Measurements from ENCODE around the gene PHF2. TPM values are rescaled to one million over a fixed set of nuclear protein-coding genes. Genes with fewer than 3 reads are reported as not detected.

PHF2 gene
- total and polyA plus RNA-seq, 9 of the 15 experiments (the other 6 are each of a cell fraction or from before 2014, with no cell fraction given) = 0.37 to 14.4 (median 8.1) TPM

- no peak for TF ChIP-seq NELFE (IDR thresholded peaks at IDR 0.05; ENCODE audit: insufficient read depth, insufficient read length)
- peak; percentile 71 for TF ChIP-seq HMGN3 (IDR thresholded peaks at IDR 0.05; ENCODE audit: borderline replicate concordance, extremely low read depth, insufficient read length, low read depth, low read length)
- peak; percentile 65 for TF ChIP-seq MTA2 (IDR thresholded peaks at IDR 0.05; ENCODE audit: low read depth)
- TF ChIP-seq CBFA2T2 (conservative IDR thresholded peaks at IDR 0.05) = peak; percentile 84
- TF ChIP-seq HIVEP1 (CRISPR knock-in tag; IDR thresholded peaks at IDR 0.05) = no peak
- no peak for TF ChIP-seq ZNF76 (CRISPR knock-in tag; IDR thresholded peaks at IDR 0.05; ENCODE audit: borderline replicate concordance)
- peak; percentile 99 for TF ChIP-seq BHLHE40 (IDR thresholded peaks at IDR 0.05; ENCODE audit: low read length)
- TF ChIP-seq KHSRP (IDR thresholded peaks at IDR 0.05) = no peak
- no peak for TF ChIP-seq CBFB (CRISPR knock-in tag; IDR thresholded peaks at IDR 0.05)
- TF ChIP-seq ZNF277 (CRISPR knock-in tag; IDR thresholded peaks at IDR 0.05; ENCODE audit: borderline replicate concordance) = no peak
- TF ChIP-seq TARDBP (IDR thresholded peaks at IDR 0.05) = no peak
- TF ChIP-seq ZNF766 (CRISPR knock-in tag; conservative IDR thresholded peaks at IDR 0.05) = no peak
- TF ChIP-seq DEAF1 (CRISPR knock-in tag; IDR thresholded peaks at IDR 0.05) = no peak
- peak; percentile 60; the same call in 1 of the 2 replicates for TF ChIP-seq POLR2AphosphoS5 (IDR thresholded peaks at IDR 0.05; ENCODE audit: control insufficient read depth, insufficient read depth, low read depth, low read length)
- no peak for TF ChIP-seq ZC3H4 (CRISPR knock-in tag; IDR thresholded peaks at IDR 0.05; ENCODE audit: borderline replicate concordance)
- TF ChIP-seq CTBP1 (IDR thresholded peaks at IDR 0.05; ENCODE audit: borderline replicate concordance) = peak; percentile 23; the same call in 1 of the 2 replicates
These were observed 92.0 kb downstream of the PHF2 start (continued) for GRCh38 chr9:93668261-93668871.
